GM15510 (cell line): Measurements from ENCODE around the gene CCDC157.

Experiments
- POLR2A ChIP-seq: IDR thresholded peaks from 3 replicates; pipeline ENCODE4 v1.6.1; 2011; ENCODE audit warnings: borderline replicate concordance; ENCODE audit not compliant: insufficient read length; ENCODE audit errors: extremely low read depth

CCDC157 gene

GRCh38 chr22:30361916-30362650 is 5.3 kb downstream of the CCDC157 start:
- TF ChIP-seq POLR2A, result no peak

GRCh38 chr22:30362651-30363281 is 6.0 kb downstream of the CCDC157 start:
- TF ChIP-seq POLR2A, result no peak

- TF ChIP-seq POLR2A, result no peak
Measured at GRCh38 chr22:30365891-30366290, 9.1 kb downstream of the CCDC157 start.

DNA sequence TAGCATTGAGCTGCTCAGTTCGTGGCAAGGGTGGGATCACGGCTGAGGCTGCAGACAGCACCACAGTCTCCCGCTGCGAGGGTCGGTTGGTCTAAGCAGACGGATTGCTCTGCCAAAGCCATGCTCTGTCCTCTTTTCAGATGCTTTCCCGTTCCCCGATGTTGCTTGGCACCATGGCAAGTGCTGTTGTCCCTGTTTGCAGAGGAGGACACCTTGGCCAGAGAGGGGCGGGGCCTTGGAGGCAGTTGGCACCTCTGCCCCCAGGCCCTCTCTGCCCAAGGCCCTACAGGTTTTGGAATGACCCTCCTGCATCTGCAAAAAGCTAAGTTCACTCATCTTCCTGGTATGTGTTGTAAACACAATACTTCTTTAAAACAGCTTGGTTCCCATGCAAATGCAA is 11.6 kb downstream of the CCDC157 start:
- TF ChIP-seq POLR2A, result no peak

DNA sequence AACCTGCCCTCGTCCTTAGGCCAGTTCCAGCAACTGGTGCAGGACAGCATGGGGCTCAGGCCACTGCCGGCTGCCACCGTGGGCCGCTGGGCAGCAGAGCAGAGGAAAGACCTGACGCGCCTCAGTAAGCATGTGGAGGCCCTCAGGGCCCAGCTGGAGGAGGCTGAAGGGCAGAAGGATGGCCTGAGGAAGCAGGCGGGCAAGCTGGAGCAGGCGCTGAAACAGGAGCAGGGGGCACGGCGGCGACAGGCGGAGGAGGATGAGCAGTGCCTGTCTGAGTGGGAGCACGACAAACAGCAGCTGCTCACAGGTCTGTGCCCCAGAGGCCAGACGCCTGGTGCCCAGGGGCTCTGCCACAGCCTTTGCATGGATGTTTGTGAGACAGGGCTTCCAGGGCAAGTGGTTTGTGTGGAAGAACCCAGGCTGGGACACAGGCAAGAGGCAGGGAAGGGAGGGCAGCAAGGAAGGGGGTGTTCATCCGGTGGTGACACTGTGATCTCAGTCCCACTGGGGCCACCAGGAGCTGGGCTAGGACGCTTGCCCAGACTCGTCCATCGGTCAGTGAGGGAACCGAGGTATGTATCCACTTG is 13.9 kb downstream of the CCDC157 start:
- TF ChIP-seq POLR2A, result no peak

GRCh38 chr22:30371321-30371720 is 14.5 kb downstream of the CCDC157 start:
- TF ChIP-seq POLR2A, result no peak

- no peak for TF ChIP-seq POLR2A
Measured at GRCh38 chr22:30371981-30372380, 15.2 kb downstream of the CCDC157 start.

GRCh38 chr22:30372915-30373314 is 16.1 kb downstream of the CCDC157 start:
- TF ChIP-seq POLR2A, result no peak

GRCh38 chr22:30373331-30374325 is 16.8 kb downstream of the CCDC157 start:
- TF ChIP-seq POLR2A, result no peak

GRCh38 chr22:30375312-30375849 is 18.6 kb downstream of the CCDC157 start:
- TF ChIP-seq POLR2A, result no peak

GRCh38 chr22:30380011-30380410 is 23.2 kb downstream of the CCDC157 start:
- no peak for TF ChIP-seq POLR2A

- no peak for TF ChIP-seq POLR2A
Measured at GRCh38 chr22:30381264-30381663, 24.5 kb downstream of the CCDC157 start.

- TF ChIP-seq POLR2A, result no peak
Measured at GRCh38 chr22:30382340-30382739, 25.5 kb downstream of the CCDC157 start.

DNA sequence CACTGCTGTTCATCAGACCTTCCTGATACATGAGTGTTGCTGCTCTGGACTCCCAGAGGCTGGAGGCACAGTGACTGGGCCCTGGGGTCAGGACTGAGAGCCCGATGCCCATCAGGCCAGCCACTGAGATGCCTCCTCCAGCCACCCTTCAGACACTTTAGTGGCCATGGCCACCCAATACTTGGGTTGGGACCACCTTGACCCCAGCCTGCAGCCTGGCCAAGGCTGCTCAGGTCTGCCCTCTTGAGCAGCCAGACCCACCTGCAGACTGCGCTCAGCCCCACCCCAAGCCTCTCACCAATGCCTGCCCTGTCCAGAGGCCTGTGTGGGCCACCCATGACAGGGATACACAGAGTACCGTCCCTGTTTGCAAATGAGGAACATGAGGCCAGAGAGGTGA is 26.3 kb downstream of the CCDC157 start:
- no peak for TF ChIP-seq POLR2A
